ENCODE measurements around the gene CORO2B. TPM values are rescaled to one million over a fixed set of nuclear protein-coding genes. Genes with fewer than 3 reads are reported as not detected.
"Not testable (repeated sequence)": the region's sequence is repeated elsewhere in the genome, so short reads cannot be mapped to it uniquely, and the experiment has no call there.

Gene CORO2B
- total and polyA plus RNA-seq, 2 of the 13 experiments (the other 11 are each of a cell fraction or from before 2014, with no cell fraction given), result 0.35 to 0.63 TPM

GRCh38 chr15:68755731-68756130, 176.9 kb downstream of the CORO2B start (continued):
- TF ChIP-seq KIAA2018 (CRISPR knock-in tag; IDR thresholded peaks at IDR 0.05; ENCODE audit: borderline replicate concordance), result no peak

GRCh38 chr15:68759982-68760579, 181.3 kb downstream of the CORO2B start:
- FAIRE-seq; H3K4me1 ChIP-seq (ENCODE audit: insufficient read depth, low read length); H3K4me2 ChIP-seq (ENCODE audit: low read depth, low read length): not testable (repeated sequence)

More at GRCh38 chr15:68759982-68760579, 181.3 kb downstream of the CORO2B start:
- H3K9ac ChIP-seq (ENCODE audit: insufficient read depth, low read depth, low read length); H3K79me2 ChIP-seq (ENCODE audit: insufficient read depth, low read length); H3K27me3 ChIP-seq (ENCODE audit: control insufficient read depth in 1 of 2, insufficient read depth in 2 of 2, low read length in 2 of 2); POLR2A ChIA-PET; H2AFZ ChIP-seq (ENCODE audit: low read length); H4K20me1 ChIP-seq (ENCODE audit: insufficient read depth, low read length); in situ Hi-C loops (cut with HindIII; ENCODE audit: extremely low pct_ligation_motif_present, low pct_unique_long_range_greater_than_20kb); H3K36me3 ChIP-seq (replicated peaks in 1 of 2; ENCODE audit: control insufficient read depth in 1 of 2, insufficient read depth in 2 of 2, low read length in 2 of 2); BruUV-seq (replicated peaks); H3K27ac ChIP-seq (ENCODE audit: extremely low read length, insufficient read depth, low read length); CTCF ChIA-PET (ENCODE audit: low intra/inter-chr PET ratio, low total read pairs); intact Hi-C loops (cut with micrococcal nuclease; ENCODE audit: unreplicated experiment); DNase-seq (ENCODE audit: low spot score); H3K9me3 ChIP-seq (ENCODE audit: low read length); H3K4me3 ChIP-seq (replicated peaks in 1 of 3; ENCODE audit: insufficient read depth in 1 of 3, low read depth in 2 of 3, low read length in 3 of 3); ATAC-seq: not testable (repeated sequence)
- 0% methylated on average over 1 of the region's 1 CpG for WGBS (ENCODE audit: low lambda C conversion rate)

Data from HepG2 (cell line).